GM21529 (cell line): ENCODE measurements around the gene RFTN1.

Source experiments
- ATAC-seq: cut with Tn5 transposase; IDR thresholded peaks from one replicate; pipeline ENCODE4 v1.9.1; 2021; ENCODE audit not compliant: unreplicated experiment

RFTN1 gene

DNA sequence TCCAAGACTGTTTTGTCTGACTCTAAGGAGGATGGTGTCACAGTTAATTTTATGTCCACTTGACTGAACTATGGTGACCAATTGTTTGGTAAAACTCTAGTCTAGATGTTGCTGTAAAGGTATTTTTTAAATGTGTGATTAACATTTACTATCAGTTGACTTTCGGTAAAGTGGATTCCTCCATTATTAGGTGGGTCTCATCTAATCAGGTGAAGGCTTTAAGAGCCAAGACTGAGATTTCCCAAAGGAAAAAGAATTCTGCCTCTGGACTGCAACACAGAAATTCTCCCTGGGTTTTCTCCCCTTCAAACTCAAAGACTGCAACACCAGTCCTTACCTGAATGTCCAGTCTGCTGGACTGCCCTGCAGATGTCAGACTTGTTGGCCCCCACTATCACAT is 129.6 kb downstream of the RFTN1 start:
- no peak for ATAC-seq

DNA sequence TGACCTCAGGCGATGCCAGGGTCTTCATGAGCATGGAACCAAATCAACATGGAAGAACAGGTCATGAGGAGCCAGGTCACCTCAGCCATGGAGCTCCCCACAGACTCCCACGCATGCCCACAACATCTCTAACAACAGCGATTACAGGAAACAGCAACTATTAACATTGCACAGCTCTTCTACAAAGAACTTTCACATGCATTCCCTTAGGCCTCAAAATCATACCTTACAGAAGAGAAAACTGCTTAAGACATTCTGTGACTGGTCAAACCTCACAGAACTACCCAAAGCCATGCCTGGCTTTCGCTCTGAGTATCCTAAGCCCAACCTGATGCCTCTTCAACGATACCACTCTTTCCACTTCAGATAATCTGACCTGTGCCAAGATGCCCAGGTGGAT is 130.7 kb downstream of the RFTN1 start:
- peak; percentile 53 for ATAC-seq

DNA sequence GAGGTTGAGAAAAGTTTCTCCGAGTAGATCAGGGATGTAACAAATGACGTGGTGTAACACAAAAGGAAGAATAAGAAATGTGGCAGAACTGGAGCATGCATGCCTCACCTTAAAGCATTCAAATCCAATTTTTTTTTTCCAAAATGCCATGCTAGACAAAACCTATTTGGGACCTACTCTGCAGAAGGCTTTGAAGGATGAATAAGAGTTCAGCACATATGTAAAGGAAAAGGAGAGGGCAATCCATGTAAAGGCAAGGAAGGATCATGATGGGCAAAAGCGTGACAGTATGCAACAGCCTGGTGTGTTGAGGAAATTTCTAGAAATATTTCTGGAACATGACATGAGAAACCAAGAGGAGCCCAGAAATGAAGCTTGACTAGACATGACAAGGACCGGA is 132.1 kb downstream of the RFTN1 start:
- ATAC-seq, result no peak

DNA sequence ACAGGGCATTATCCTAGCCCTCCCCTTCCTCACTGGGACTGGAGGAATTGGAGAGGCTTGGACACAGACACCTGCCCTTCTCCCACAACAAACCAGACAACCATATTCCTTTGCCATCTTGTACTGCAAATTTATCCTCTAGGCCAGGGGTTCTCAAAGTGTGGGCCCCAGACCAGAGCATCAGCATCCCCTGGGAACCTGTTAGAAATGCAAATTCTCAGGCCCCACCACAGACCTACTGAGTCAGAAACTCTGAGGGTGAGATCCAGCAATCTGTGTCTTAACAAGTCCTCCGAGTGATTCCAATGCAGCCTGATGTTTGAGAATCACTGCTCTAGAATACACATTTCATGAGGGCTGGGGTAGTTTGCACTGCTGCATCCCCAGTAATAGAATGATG is 133.1 kb downstream of the RFTN1 start:
- no peak for ATAC-seq

DNA sequence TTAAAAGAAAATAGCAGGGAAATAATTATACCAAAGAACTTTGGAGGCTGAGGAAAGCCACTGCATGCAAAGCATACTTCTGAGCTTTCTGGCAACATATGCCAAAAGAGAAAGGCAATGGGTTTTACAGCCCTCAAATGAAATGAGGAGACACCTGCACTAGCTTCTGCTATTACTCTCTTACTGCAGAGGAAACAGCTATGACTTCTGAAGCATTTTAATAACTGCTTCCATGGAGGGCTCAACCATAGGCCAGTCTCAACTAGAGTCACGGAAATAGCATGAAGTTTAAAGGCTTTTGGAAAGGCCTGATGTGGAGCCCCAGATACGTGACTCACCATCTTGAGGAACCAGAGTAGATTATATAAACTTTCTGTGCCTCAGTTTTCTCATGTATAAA is 133.7 kb downstream of the RFTN1 start:
- peak; percentile 35 for ATAC-seq

DNA sequence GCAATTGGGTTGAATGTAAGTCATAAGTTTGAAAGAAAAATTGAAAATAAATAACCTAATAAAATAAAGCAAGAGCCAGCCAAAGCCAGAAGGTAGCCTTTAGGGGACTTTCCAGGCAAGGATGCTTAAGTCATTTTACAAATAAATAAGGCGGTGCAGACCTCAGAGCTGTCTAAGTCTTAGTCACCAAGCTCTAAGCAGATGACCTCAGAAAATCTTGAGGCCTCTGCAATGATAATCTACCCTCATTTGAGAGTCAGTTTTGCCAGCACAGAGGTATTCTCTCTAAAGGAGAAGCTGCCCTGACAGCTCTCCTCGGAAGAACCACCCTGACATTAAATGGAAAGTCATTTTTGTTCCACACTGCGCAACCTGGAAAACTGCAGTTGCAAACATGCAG is 134.6 kb downstream of the RFTN1 start:
- ATAC-seq, result peak; percentile 41

DNA sequence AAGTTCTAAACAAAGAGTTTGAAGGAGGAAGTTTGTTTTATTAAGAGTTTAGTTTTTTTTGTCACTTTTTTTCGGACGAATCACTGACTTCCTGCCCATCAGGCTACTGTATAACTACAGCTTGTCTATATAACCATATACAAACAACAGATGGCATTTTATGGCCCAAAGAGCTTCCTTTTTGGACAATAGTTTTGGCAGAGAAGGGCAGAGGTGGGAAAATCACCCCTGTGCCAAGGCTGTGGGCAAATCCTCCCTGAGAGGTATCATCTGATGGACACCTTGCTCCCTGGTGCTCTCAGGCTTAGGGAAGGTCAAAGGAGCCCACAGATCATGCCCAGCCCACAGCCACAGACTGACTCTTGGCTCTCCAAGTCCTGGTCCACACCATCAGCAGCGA is 135.1 kb downstream of the RFTN1 start:
- no peak for ATAC-seq

DNA sequence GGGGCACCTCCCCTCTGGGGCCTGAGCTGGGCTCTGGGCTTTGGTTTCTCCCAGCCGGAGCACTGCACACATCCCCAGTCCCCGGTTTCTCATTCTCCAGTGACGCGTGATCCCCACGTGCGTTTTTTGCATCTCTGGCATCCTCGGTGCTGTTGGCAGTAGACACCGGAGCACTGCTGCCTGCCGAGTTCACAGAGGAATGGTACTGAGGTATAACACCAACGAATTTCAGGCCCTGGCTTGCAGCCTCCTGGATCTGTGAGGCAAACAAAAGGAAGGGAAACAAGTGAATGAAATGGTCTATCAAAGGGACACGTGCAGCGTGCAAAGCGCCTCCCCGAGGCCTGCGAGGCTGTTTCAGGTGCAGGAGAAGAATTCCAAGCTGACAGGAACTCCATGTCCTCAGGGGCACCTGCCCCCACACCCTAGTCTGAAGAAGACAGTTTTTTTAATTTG is 135.6 kb downstream of the RFTN1 start:
- no peak for ATAC-seq

DNA sequence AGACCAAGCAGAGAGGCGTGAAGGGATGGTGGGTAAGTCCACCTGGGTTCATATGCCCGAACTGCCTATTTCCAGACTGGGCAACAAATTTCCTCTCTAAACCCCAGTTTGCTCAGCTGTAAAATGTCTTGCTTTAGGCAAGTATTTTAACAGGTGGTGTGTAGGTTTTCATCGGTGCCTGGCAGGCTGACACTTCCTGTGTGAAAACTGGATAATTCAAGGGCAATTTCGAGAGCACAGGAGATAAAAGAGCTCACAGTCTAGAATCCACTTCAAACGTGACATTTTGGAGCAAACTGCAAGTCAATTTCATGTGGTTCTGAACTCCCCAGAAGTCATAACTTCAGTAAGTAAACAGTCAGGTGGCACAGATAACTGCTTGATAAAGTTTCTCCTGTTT is 136.3 kb downstream of the RFTN1 start:
- no peak for ATAC-seq

DNA sequence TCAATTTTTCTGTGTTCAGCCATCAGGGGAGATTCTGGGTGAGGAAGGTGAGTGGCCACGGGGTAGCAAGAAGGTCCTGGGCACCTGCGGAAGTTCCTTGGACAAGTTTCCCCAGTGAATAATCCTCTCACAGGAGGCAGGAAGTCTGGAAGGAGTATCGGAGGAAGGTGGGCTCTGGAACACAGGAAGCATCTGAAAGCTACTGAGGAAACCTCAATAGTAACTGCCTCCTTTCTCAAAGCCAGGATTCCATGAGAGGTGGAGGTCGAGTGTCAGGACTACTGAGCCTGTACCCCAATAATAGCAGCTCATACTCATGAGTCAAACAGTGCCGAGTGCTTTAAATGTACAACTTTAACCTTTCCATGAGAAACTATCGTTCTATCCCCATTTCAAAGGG is 137.6 kb downstream of the RFTN1 start:
- no peak for ATAC-seq

DNA sequence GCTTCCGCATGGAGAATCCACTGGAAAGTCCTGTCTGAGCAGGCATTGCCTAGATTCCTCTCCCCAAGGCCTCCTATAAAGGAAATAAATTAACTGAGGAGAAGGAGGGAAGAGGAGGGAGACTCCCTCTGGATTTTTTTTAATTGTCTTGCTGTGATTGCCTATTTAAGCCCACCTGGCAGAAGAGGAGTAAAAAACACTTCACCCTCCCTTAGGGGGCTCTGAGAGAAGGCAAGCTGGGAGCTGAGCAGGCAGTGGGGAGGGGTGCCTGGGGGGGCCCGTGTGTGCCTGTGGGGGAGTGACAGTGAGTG is 138.6 kb downstream of the RFTN1 start:
- ATAC-seq, result no peak

DNA sequence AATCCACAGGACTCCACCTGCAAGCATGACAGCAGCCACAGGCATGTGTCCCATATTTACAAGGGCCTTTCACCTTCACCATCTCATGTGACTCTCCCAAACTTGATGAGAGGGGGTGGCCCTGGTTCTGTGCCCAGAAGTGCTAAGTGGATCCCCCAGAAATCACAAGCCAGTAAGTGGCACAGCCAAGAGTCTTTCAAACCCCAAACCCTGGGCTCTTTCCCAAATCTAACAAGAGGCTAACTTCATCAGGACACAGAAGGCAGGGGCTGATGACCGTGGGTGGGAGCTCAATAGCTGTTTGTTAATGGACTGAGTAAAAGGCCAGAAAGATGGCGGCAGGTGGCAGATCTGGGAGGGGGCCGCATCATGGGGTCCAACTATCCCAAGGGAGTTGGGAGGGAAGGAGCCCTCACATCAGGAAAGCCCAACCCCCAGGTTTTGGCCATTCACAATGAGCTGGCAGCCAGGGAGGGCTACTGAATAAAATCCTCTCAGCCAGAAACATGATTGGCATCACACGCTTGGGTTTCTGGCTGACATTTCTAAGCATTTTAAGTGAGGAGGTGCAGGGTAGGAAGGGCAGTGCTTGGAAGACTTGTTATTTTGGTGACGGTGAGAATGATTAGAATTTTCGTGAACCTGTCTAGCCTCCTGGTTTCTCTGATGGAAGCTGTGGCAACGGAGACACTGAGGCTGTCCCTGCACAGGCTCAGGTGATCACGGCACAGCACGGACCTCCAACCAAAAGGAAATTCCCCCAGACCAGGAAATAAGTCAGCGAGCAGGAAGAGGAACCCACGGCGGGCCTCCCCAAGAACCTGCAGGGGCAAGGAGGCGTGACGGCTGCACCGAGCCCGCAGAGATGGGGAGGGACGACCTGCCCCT is 139.2 kb downstream of the RFTN1 start:
- peak; percentile 35 for ATAC-seq

DNA sequence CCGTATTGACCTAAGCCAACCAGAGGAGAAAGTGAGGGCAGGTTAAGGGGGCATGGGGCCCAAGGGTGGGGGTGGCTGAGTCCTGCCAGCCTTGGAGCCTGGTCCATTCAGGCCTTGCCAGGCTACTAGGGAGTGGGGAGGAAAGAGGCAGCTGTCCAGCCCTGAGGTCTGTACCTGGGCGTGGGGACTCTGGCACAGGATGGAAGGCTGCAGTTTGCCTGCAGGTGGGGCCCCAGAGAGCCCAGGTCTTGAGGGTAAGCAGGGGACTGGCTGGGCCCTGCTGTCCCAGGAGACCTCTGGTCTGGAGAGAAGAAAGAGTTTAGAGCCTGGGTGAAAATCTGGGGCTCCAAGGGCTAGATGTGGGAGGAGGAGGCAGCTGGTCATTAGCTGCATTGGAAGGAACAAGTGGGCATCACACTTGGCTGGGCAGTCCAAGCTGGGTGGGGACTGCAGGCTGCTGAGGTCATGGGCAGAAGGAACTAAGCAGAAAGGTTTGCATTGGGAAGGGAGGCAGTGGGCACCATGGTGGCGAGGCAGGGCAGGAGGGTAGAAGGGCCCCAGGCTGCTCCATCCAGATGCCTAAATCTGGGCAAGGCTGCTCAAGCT is 140.1 kb downstream of the RFTN1 start:
- no peak for ATAC-seq

DNA sequence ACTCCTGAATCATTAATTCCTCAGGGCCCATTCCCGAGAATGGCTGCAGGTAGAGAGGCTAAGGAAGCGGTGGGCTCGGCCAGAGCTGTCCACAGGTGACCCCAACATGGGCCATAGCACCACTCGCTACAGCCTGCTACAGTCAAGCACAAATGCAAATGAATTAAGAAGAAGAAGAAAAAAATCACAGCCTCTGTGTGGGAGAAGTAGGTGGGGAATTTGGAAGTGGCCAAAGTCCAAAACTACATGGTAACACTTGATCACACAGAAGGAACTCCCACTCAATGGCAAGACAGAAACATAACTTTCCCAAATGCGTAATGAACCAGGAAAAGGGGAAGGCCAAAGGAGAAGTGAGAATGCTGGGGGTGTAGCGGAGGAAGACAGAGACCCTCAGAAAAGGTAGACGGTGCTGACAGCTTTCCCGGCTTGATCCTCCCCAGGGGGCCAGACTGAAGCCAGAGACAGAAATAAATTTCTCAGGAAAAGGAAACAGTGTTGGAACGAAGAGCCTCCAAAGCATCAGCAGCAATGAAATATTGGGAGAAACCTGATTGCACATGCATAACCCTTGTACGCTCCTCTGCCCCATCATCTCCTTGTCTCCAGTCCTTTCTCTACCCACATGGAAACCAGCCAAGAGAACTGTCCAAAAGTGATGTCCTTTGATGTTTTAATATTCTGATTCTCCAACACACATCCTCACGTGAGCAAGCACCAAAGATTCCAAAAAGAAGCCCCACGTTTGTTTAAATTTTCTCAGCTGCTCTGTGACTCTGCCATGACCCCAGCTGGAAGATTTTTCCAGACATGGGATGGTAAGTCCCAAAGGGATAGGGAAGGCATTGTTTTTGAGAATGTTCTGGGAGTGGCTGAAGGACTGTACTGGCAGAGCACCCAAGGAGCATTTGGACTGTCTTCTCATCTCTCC is 140.9 kb downstream of the RFTN1 start:
- ATAC-seq, result peak; percentile 20

DNA sequence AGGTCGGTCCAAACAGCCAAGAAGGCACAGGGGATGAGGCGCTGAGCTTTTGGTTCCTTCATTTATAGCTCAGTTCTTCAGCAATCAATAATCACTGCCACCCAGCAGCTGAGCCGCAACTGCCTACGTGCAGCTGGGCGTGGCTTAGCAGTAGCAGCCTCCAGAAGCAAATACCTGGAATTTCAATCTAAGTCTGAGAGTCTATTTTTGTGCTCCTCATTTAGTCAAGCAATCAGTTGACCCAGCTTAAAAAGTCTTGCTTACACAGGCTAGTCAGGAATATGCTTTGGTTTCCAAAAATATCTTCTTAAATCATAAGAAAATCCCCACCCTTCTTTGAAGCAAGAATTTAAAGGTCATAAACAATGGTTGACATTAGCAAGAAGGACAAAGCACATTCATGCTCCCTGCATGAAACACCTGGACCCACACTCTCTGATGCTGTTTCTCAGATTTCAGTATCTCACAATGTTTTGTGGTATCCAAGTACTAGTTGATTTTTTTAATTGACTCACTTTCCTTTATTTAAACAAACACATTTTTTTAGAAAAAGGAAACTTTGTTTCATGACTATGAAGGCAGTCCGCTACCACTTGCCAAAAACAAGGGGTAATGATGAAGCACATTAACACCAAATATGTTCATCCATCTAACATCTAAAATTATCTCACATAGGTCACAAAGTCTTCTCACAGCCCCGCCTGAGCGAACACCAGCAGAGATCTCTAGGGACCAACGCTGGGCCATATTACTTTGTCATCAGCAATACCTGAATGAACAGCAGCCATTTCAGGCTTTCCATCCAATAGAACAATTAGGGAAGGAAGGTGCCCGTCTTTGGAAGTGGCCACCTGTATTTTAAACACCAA is 142.4 kb downstream of the RFTN1 start:
- peak; percentile 35 for ATAC-seq

DNA sequence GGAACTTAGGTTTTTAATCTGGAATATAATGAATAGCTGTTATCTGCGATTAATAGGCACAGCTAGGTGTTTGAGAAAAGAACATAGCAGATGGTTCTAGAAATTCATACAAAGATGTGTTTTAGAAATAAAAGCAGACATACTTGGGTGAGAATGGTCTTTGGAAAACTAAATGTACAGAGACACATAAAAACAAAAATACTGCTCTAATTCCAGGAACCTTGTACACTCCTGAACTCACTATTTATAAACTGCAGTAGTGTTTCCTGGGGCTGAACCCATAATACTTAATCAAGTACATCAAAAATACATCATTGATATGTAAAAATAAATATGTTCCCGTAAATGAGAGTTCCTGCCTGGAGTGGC is 143.0 kb downstream of the RFTN1 start:
- no peak for ATAC-seq

DNA sequence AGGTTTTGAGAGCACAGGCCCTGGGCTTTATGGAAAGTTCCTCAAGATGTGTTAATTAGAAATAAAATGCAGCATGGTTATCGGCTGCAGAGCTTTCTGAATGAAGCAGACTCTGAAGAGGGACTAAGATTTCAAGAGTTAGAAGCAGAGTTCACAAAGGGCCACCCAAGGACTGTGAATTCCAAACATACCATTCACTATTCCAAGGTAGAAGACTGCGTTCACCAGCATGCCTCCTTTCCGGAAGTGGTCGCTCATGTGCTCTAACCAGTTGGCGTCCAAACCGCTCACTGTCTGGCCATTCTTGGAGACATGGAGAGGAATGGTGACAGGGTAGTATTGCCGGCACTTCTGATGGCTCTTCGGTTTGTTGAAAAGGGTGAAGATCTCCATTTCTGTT is 143.6 kb downstream of the RFTN1 start:
- no peak for ATAC-seq

DNA sequence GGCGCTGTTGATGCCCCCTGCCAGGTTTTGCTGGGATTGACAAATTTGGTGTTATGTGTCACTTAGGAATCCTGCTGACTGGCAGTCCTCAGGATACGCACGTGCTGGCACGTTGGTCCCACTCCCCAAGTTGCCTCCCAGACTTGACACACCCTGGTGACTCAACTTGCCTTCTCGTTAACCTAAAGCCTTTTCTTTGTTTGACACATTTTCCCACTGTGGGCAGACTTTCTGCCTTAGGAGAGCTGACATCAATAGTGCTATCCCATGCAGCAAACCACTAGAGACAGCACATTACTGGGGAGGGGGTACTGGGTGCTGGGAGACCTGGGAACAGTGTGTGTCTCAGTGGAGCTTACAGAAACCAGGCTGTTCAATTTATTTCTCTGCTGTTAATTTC is 144.2 kb downstream of the RFTN1 start:
- no peak for ATAC-seq

DNA sequence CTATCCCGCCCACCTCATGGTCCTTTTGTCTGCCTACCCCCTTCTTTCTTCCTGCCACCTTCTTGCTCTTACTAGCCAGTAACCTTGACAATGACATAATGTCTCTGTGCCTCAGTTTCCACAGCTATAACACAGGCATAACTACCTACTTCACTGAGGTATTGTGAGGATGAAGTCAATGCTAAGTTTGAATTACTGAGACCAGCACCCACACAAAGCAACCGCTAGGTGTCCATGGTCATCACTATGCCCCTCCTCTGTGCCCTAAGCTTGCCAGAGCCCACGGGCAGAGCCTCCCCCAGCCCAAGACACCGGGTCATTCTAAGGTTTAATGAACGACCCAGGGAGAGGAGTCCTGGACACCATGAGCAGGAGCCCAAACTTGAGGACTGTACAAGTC is 146.9 kb downstream of the RFTN1 start:
- ATAC-seq, result no peak

DNA sequence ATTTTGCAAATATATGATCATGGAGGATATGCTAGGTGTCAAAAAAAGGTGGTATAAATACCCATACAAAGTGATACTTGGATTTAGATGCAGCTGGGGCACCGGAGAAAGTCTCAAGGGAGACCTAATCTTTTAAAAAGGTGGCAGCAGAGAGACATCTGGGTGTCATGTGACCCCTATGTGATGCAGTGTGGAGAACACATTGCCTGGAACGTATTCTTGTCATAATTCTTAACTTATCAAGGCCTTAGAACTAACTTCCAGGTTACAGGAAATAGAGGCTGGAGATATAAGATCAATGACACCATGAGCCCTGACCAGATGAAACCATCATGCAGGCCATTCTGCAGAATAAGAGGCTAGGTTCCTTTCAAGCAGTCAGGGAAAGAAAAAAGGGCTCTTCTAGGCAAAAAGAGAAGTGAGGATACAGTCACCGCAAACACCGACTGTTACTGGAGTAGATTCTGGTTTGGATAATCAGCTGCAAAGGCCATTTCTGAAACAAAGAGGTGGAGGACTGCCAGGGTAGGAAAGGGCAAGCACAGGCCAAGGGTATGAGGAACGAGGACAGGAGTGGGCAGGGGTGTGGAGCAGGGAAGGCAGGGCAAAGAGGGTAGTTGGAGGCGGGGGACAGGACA is 147.9 kb downstream of the RFTN1 start:
- no peak for ATAC-seq
